Stimulated activated naive CD8-positive, alpha-beta T cell treated with anti-CD3 and anti-CD28 coated beads, Interleukin-15, Interleukin-2, amounts not matched to agents 100 U/mL and 50 U/mL, for 24 hours (primary cell): Measurements from ENCODE around the gene EPHA6.
"Not testable (repeated sequence)": the region's sequence is repeated elsewhere in the genome, so short reads cannot be mapped to it uniquely, and the experiment has no call there.

ENCODE experiments used
- ATAC-seq: fragments of 150-1000 bp; cut with Tn5 transposase; one replicate; pipeline ENCODE4 v1.10.0; 2021
- DNase-seq: peaks from one replicate; pipeline ENCODE4 v3.0.0; 2021

EPHA6 gene

GRCh38 chr3:97025612-97026011 is 211.2 kb downstream of the EPHA6 start:
- DNase-seq, ATAC-seq: not testable (repeated sequence)

DNA sequence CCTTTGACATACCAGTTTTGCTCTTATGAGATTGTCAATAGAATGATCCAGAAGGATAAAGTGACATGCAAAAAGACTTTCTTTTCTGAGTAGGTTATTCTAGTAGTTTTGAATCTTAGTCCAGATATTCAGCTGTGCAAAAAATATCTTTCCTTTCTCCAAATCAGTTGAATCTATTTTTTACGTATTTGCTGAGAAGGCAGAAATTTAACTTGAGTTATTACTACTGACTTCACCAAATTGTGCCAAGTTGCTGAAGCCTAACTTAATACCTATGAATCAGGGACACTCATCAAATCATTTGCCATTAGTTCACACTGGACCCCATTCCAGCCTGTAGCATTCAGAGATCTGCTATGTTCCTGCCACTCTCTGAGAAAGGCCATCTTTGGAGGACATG is 215.6 kb downstream of the EPHA6 start:
- ATAC-seq (no peak), DNase-seq (no peak)

DNA sequence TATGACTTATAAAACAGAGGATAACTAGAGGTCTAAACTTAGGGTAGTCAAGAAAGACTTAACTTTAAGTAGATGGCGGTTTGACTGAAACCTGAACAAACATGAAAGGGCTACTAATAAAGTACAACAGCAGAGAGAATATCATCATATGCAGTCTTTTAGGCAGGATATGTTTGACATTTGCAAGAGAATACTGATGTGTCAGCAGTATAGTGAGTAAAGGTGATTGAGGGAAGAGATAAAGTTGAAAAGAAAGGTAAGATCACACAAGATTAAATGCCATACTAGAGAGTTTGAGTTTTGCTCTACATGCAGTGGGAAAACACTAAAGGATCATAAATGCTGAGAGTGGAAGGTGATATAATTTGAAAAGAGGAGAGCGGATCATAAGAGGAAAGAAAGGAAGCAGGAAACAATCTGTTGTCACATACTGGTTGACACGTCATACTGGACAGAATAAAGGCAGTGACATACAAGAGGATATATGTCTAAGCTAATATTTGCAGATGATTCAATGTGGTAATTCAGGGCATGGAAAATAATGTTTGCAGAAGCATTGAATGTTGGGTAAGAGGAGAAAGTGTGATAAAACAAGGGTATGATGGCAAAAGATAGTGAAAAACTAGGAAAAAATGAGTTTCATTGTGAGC is 223.0 kb downstream of the EPHA6 start:
- ATAC-seq (no peak), DNase-seq (no peak)

GRCh38 chr3:97043411-97043810 is 229.0 kb downstream of the EPHA6 start:
- DNase-seq (no peak), ATAC-seq (no peak)

GRCh38 chr3:97057365-97057764 is 243.0 kb downstream of the EPHA6 start:
- DNase-seq (no peak), ATAC-seq (no peak)

- no peak for DNase-seq
- ATAC-seq = no peak
Observed at GRCh38 chr3:97059168-97059567, 244.8 kb downstream of the EPHA6 start.

DNA sequence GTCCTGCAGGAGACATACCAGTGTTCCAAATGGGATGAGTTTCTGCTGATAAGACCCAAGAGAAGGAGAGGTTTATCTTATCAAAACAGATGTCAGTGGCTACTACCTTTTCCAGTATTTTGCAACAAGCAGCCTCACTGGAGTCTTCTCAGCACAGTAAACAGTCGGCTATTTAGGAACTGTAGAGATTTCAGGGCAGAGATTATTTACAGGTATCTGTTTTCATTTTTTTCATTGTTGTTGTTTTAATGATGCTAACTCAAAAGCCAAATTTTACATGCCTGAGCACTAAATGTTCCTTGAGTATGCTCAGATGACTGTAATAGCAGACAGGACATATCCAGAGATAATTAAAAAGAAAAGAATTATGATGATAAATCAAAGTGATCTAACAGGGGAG is 252.1 kb downstream of the EPHA6 start:
- no peak for ATAC-seq

DNA sequence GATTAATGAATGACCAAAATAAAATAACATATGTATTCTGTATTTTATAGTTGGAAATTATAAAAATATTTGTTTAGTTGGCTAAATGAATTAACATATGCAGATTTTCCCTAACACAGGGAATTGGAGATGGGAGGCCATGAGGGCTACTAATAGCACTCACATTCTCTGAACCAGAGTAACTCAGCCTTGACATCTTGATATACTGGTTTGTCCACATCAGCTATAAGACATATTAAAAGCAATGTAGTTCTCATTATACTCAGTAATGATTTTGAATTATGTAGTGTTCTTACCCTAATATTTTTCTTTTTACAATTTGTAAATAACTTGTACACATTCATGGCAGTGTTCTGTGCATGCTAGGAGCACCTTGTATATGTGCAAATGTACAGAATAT is 255.9 kb downstream of the EPHA6 start:
- ATAC-seq (no peak), DNase-seq (no peak)

More for the DNA sequence above, 252.1 kb downstream of the EPHA6 start:
- DNase-seq = no peak

- ATAC-seq = no peak
- no peak for DNase-seq
Observed at GRCh38 chr3:97074546-97074945, 260.2 kb downstream of the EPHA6 start.

- DNase-seq = no peak
- ATAC-seq = no peak
Observed at GRCh38 chr3:97076673-97077072, 262.3 kb downstream of the EPHA6 start.

DNA sequence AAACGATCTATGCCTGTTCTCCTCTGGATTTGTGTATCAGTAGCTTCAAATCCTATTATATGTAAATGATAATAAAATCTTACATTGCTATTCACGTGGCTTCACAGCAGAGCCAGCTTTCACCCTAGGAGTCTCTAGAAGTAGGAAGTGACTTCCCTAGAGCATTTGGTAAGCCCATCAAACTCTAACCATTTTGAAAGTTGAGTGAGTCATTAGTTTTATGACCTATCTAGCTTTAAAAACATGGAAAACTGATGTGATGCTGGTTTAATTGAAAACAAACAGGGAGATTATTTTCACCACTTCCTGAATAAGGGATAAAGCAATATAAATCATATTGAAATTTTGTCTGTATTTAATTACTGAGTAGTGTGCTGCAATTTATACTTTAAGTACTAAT is 275.2 kb downstream of the EPHA6 start:
- no peak for DNase-seq
- ATAC-seq = no peak

GRCh38 chr3:97102641-97103040 is 288.2 kb downstream of the EPHA6 start:
- ATAC-seq (no peak), DNase-seq (no peak)

DNA sequence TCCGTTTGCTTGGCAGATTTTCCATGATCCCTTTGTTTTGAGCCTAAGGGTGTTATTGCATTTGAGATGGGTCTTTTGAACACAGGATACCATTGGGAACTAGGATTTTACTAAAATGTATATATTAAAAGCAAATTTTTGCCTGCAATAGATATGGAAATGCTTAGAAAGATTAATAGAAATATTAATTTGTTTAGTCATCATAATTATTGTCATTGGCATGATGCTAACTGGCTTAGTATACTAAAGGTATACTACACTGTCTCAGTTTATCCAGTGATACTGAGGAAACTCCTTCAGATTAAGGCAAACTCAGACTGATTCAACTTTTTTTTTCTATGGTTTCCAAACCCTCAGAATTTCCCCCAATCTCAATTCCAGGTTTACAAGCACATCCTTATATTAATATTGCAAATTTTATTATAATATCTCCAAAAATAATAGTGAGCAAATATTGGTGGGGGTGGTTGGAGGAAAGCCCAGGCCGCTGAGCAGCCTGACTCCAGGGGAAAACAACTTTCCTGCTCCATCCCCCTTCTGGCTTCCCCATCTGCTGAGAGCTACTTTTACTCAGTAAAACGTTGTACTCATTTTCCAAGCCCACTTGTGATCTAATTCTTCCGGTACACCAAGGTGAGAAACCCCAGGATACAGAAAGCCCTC is 291.7 kb downstream of the EPHA6 start:
- no peak for ATAC-seq
- DNase-seq = no peak

DNA sequence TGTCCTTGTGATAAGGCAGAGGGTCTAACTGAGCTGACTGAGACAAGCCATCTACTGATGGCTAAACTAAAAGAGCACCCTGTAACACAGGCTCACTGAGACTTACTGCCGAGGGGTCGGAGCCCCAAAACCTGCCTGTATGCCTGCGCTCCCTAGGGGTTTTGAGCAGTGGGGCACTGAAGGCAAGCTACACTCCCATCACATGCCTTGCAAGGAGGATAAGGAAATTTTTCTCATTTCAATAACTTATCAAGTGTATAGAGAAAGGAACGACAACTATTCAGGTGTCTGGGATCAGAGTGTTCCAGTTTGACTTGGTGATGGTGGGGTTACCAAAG is 292.2 kb downstream of the EPHA6 start:
- DNase-seq (no peak), ATAC-seq (no peak)

DNA sequence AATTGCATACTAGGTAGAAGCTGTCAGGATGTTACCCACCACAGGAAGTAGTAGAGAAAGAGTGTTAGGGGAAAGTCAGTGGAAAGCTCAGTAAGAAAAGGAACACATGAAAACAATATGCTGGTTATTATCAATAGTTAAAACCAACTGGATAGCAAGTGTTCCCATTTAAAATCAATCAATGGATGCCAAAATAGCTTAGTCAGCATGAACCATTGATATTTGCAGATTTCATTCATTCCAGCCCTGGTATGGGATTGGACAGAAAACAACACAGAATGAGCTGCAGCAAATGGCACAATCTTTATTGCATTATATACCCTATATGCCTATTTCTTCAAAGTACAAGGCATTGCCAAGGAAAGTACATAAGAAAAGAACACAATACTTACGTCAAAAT is 293.7 kb downstream of the EPHA6 start:
- DNase-seq (no peak), ATAC-seq (no peak)

- DNase-seq = no peak
- ATAC-seq = no peak
Observed at GRCh38 chr3:97111244-97111643, 296.9 kb downstream of the EPHA6 start.

DNA sequence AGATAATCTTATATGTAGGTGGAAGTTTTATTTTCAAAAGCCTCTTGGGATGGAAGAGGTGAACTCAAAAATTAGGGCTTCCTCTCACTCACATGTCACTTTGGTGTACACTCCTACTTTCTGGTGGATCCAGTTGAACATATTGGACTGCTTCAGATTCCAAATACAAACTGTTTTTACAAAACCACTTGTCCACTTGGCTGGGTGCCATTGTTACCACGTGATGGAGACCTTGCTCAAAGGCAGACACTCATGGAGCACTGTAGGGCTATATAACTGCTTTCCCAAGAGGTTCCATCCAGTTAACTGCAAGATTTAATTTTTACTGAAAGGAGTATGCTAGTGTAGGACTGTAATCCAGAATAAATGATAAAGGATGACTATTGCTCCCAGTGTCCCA is 307.0 kb downstream of the EPHA6 start:
- ATAC-seq (no peak), DNase-seq (no peak)

DNA sequence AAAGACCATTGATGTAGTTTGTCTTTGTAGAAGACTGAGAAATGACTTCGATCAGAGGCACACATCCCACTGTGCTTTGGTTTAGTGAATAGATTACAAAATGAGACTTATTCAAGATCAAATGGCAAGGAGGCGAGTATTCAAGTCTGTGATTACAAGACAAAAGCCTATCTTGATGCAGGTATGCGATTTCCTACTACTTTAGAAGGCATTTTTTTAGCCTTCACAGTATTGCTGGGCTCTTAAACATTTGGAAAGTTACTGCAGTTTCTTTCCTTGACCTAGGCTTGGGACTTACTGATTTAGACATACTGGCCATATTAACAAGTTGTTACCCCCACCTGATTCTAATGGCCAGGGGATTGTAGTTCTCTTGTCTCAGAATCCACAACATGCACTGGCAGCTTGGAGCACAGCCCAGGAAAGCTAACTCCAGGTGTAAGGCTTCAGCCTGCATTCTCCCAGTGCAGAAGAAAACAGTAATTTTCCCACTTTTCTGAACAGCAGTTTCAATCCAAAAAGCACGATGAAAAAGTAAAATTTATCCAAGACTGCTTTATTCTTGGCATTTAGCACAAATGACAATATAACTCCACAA is 311.6 kb downstream of the EPHA6 start:
- no peak for ATAC-seq
- DNase-seq = no peak

DNA sequence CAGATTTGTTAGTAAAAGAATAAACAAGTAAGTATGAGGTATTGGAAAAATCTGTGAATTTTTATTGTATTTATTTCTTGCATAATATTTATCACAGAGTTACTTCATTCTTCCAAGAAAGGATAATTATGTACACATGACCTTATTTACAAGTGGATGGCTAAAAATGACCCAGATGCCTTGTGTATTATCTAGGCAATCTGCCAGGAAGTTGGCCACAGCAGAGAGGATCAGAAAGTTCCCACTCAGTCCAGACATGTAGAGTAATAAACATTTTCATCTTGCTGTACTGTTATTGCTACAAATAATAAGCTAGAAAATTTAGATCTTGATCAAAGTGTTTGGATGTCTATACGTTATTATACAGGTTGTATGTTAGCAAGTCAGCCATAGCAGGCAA is 317.1 kb downstream of the EPHA6 start:
- no peak for ATAC-seq
- no peak for DNase-seq

- peak; percentile 32 for ATAC-seq
- no peak for DNase-seq
Observed at GRCh38 chr3:97138914-97139541, 324.6 kb downstream of the EPHA6 start.

DNA sequence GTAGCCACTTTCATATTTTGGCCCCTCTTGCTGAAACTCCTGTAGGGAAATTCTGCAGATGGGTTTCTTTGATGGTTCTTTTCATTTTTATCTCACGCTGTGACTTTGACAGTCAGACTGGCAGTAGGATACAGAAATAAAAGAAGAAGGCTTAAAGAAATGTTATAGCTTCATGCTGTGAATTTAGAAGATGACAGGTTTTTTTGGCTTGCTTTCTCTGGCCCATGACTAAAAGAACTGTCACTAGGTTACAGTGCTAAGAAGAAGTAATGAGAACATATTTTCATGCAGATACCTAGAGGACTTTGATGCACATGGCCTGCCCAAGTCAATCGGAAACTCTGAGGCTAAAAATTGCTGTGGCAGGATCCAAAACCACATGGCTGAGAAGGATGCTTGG is 334.5 kb downstream of the EPHA6 start:
- DNase-seq (no peak), ATAC-seq (no peak)

- ATAC-seq (no peak), DNase-seq (no peak)
Observed at GRCh38 chr3:97161169-97161568, 346.8 kb downstream of the EPHA6 start.

DNA sequence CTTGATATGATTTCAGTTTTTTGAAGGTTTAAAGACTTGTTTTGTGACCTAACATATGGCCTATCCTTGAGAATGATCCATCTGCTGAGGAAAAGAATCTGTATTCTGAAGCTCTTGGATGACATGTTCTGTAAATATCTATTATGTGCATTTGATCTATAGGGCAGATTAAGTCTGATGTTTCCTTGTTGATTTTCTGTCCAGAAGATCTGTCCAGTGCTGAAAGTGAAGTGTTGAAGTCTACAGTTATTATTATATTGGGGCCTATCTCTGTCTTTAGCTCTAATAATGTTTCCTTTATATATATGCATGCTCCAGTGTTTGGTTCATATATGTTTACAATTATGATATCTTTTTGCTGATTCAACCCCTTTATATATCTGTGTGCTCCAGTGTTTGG is 362.8 kb downstream of the EPHA6 start:
- ATAC-seq = no peak

DNA sequence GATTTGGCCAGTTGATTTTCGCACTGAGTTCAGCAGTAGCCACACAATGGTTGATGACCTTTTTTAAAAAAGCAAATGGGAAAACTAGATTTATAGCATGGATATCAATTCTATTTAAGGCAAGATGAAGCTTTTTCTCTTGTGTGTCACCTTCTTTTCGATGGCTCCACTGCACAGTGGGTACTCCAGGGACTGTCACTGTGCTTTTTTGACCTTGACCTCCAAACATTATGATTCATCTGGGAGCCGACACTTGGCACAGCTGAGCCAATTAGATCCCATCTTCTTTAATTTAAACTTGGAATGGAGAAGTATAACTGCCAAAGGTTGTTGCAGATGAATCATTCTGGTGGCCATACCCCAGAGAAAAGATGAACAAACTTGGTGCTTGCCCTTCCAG is 367.3 kb downstream of the EPHA6 start:
- DNase-seq (no peak), ATAC-seq (no peak)

More for the DNA sequence above, 362.8 kb downstream of the EPHA6 start:
- no peak for DNase-seq
